HG03103 (cell line): ENCODE measurements around the gene CEP72.
"Not testable (repeated sequence)": the region's sequence is repeated elsewhere in the genome, so short reads cannot be mapped to it uniquely, and the experiment has no call there.

Experiments
- ATAC-seq: cut with Tn5 transposase; IDR thresholded peaks from one replicate; pipeline ENCODE4 v1.9.1; 2021; ENCODE audit warnings: low read depth; ENCODE audit not compliant: unreplicated experiment

CEP72 gene

DNA sequence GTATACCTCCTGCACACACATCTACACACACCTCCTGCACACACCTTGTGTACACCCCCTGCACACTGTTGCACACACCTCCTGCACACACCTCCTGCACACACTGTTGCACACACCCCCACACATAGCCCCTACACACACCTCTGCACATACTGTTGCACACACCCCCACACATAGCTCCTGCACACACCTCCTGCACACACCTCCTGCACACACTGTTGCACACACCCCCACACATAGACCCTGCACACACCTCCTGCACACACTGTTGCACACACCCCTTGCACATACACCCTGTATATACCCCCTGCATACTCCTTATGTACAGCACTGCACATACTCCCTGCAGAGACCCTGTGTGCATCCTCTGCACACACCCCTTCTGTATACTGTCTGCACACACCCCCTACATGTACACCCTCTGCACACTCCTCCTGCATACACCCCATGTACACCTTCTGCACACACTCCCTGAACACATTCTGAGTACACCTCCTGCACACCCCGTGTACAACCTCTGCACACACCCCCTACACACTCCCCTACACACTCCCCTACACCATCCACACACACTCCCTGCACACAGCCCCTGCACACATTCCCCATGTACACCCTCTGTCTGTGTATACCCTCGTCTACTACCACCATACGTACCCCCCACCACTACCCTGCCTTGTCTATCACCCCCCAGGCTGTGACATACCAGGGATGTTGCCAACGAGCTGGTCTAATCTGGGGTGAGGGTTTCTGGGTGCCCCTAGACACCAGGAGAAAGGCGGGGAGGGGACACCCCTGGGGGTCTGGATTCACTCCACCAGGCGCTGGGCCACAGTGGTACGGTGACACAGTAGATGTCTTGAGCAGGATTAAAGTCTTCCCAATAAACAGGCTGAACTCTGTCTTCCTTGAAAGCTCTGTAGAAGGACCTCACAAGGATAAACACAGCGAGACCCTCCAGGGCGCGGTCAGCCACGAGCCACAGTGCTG, 1.1 kb upstream of the CEP72 start:
- ATAC-seq = no peak

DNA sequence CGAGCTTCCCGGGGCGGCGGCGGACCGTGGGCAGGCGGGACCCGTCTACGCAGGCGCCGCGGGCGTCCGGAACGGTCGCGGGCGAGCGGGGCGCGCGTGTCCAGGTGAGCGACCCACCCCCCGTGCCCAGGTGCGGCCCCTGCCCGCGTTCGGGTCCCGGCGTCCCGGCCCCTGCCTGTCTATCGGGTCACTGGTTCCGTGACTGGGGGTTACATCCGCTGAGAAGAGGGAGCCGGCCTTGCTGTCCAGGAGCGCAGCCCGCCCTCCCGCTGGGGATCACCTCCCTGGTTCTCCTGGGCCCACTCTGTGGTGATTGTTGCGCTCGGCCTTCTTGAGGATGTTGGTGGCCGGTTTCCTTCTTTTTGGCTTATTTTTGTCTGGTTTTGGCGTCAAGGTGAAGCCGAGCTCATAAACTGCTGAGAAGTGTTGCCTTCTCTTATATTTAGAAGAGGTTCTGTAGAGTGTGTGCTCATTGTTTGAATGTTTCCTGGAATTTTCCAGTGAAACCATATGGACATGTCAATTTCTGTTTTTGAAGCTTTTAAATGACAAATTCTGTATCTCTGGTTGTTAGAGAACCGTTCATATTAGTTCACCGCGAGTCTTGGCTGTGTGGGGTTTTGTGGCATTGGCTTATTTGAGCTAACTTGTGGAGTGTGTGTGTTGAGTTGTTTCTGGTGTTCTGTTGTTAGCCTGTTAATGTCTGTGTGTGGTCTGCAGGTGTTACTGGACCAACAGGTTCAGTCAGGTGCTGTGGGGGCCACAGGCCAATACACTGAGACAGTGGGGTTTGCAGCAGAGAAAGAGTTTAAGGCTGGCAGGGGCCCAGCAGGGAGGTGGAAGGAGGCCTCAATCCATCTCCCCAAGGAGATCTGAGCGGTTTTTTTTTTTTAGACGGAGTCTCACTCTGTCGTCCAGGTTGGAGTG, 621 bp downstream of the CEP72 start:
- peak; percentile 30 for ATAC-seq

DNA sequence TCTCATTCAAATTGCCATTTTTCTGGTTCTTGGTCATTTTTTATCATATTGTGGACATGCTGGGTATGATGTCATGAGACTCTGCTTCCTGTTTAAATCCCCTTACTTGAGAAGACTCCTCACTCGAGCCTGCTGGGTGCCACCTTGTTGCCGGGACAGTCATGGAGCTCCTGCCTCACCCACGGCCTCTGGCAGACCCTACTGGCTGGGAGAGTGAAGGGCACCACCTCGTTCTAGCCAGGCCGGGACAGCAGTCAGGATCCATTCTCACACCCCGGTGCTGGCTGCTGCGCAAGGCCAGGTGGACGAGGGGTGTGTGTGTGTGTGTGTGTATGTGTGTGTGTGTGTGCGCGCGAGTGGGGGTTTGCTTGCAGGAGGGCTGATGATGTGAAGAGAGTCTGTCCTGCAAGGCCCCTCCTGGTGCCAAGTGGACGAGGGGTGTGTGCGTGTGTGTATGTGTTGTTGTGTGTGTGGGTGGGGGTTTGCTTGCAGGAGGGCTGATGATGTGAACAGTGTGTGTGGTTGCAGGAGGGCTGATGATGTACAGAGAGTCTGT, 4.4 kb downstream of the CEP72 start:
- no peak for ATAC-seq

DNA sequence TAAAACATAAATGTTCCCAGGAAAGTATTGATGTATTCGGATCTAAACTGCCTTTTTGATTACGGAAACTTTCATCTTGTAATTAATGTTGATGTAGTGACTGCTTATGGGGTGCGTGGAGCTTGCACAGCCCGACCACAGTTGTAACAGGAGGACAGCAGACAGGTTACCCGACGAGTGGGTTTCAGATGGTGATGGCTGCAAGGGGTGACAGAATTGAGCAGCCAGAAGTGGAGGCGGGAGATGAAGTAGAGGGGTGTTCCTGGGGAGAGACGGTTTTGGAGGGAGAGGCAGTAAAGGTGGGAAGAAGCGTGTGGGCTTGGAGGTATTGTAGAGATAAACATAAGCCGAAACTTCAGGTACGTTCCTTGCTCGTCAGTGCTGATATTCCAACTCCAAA, 5.8 kb downstream of the CEP72 start:
- no peak for ATAC-seq

DNA sequence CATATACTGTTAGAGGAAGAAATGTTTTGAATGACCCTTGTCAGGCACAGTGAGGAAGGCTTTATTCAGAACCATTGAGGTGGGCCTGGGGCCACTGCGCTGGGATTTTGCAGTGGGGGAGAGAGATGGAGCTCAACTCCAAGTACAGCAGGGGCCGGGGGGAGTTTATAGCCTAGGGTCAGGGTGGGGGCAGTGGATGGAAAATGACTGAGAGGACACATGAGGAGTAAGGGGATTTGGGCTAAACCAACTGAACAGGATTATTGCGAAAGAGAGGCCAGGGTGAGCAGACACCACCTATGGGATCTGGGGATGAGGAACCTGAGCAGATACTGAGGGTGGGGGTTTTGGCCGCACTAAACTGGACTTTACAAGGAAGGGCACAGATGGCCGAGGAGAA, 6.3 kb downstream of the CEP72 start:
- no peak for ATAC-seq

DNA sequence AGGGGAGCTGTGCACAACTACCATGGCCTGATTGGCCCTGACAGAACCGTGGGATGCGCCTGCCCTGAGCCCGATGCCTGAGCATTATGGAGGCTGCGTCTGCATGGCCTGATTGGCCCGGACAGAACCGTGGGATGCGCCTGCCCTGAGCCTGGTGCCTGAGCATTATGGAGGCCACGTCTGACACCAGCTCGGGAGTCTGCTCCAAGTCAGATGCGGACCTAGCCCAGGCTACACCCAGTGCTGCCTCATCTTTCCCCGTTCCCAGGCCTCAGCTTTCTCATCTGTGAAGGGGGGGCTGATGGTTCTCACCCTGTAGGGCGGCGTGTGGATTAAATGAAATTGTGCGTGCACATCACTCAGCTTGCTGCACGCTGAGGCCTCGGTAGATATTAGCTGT, 7.3 kb downstream of the CEP72 start:
- ATAC-seq = no peak

DNA sequence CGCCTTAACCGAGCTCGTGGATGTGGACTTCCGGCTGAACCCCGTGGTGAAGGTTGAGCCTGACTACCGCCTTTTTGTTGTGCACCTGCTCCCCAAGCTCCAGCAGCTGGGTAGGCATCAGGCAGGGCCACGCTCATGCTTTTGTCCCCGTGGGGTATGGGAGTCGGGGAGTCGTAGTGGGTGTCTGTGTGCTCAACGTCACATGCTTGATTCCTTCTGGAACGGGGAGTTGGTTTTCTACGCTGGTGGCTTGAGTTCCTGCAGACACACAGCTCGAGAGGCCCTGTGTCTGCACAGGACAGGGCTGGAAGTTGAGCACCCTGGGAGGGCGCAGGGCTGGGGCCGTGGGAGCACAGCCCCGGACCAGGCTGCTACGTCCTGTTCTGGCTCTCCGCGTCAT, 8.0 kb downstream of the CEP72 start:
- ATAC-seq = no peak

DNA sequence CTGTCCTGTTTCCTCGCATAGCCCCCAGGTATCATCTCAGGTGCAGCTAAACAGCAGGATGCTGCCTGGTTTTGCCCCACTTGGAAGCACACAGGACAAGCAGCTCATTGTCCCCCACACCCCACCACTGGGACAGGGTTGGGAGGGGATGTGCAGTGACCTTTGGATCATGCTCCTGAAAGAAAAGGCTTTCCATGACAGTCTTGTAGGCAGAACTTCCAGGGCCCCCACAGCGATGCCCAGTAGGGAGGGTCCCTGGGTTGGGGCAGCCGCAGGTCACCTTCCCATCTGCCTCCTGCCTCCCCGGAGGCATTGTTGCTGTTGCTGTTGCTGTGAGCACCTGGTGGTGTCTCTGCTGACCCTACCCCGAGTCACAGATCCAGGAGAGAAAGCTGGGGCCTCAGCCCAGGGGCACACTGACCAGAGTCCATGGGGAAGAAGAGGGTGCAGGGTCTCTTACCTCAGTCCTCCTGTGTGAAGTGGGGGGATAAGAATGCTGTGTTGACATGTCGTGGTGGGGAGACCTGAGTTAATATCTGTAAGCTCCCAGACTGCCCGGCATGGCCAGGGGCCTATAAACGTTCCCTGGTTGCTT, 8.5 kb downstream of the CEP72 start:
- no peak for ATAC-seq

DNA sequence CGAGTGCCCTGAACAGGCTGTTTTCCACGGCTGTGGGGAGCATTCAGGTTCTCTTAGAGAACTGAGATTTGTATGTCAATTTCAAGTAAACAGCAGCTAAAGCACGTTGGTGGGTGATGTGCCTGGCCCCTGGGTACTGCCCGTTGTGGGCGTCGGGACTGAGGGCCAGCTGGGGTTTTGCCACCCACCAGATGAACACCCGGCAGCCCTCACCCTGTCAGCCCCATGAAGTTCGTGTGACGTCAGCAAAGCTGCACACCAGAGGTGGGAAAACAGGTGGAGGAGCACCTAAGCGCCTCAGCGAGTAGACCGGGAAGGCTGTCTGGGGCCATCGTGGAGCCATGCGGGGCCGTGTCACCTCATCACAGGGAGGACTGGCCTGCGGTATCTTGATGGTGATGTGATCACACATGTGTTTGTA, 9.2 kb downstream of the CEP72 start:
- ATAC-seq = no peak

DNA sequence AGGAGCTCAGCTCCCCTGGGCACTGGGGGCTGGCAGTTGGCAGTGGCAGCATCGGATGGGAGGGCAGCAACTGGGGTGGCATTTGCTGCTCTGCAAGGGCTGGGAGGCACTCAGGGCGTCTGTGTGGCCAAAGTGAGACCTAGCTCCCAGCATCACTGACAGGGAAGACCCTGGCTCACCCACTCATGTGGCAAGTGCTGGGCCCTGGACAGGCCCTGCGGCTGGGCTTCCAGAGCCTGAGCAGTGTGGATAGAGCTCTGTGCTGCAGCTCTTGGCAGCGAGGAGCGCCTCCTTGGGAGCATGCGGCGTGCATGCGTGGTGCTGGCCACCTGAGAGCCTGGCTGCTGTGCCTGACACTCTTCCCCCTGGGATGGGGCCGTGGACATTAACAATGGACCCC, 10.2 kb downstream of the CEP72 start:
- ATAC-seq = no peak

DNA sequence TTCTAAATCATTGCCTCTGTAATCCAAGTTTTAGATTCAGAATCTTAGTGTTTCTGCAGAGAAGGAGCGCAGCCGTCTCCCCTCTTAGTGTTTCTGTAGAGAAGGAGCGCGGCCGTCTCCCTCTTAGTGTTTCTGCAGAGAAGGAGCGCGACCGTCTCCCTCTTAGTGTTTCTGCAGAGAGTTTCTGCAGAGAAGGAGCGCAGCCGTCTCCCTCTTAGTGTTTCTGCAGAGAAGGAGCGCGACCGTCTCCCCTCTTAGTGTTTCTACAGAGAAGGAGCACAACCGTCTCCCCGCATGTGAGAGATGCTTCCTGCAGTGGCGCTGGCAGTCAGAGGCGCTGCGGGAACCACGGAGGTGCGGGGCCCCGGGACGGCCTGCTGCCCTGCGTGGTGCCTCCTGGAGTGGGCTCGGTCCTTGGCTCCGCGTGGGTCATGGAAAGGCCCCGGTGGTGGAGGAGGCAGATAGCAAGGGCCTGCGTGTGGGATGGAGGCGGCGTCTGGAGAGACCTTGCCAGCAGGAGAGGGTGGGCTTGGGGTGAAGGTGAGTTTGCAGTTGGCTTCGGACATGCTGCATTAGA, 10.9 kb downstream of the CEP72 start:
- no peak for ATAC-seq

DNA sequence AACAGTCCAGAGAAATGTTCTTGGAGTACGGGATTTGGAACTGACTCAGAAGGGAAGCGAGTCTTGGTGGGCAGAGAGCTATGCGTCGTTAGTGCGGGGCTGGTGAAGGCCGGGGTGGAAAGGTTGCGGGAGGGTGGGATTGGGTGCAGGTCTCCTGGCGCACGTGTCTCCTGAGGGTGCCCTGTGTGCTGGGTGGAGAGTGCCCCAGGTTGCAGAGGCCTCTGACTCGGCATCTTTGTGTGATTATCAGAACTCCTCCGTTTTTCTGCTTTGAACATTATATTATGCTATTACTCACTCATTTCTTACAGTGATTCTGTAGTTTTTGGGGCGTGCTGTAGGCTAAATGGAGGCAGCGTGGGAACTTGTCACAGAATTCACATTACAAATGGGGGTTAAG, 11.4 kb downstream of the CEP72 start:
- no peak for ATAC-seq

DNA sequence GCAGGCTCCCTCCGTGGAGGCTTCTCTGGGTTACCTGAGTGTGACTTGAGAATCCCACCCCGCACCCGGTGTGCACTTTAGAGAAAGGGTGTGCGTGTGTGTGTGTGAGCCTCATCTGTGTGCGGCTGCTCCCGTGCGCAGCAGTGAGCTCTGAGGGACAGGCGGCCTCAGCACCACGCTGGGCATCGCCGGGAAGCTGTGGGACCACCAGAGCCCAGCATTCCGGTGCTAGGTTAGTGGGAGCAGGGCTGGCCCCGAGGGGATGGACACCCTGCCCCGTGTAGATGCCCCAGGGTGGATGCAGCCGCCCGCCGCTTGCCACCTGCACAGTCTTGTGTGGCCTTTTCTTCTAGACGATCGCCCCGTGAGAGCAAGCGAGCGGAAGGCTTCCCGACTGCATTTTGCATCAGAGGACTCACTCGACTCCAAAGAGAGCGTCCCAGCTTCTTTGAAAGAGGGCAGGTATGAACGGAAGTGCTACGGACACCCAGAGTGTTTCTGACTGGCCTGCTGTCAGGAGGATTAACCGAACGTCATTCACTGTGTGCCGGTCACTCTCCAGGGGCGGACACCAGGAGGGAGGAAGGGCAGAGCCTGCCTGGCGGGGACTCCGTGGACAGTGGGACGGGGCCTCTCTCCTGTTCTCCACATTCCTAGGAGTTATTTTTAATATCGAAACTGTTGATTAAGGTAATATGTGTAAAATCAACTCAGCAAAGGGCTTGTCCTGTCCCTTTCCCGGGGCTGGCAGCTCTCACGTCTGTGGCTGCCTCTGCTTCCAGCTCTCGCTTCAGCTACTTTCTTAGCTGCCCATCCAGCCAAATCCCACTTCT, 12.2 kb downstream of the CEP72 start:
- ATAC-seq = no peak

DNA sequence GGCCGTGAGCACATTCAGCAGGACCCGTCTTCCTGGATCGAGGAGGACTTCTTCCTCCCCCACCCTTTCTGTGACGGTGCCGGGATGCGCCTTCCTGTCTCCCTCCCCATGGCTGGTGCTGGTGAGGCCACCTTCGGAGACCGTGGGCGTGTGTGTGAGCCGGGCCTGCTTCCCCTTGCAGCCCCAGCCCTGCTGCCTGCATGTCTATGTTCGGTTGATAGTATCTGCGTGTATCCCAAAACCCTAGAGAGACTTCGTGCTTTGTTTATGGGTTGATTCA, 12.8 kb downstream of the CEP72 start:
- ATAC-seq = no peak

DNA sequence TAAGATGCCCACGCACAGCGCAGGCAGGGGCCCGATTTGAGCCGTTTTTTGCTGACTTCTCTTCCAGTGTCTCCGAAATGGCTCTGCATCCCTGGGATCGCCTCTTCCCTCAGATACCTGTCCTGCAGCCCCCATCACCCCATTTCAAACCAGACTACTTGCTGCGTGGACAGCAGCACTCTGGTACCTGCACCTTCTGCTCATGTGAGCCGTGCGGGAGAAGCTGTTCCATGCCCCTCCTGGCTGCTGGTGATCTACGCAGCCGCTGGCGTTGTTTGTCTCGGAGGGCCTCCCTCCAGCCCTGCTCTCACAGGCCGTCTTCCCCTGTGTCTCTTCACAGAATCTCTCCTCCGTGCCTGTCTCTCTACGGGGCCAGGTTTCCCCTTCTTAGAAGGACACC, 13.4 kb downstream of the CEP72 start:
- ATAC-seq = no peak

DNA sequence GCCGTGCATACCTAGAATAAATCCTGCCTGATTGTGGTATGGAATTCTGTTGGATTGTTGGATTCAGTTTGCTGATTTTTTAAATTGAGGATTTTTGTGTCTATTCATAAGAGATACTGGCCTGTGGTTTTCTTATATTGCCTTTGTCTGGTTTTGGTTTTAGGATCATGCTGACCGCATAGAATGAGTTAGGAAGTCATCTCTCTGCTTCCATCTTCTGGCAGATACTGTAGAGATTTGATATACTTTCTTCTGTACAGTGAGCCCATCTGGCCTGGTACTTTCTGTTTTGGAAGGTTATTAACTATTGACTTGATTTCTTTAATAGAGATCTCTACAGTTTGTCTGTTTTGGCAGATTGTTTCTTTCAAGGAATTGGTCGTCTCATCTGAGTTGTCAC, 14.7 kb downstream of the CEP72 start:
- ATAC-seq = no peak

DNA sequence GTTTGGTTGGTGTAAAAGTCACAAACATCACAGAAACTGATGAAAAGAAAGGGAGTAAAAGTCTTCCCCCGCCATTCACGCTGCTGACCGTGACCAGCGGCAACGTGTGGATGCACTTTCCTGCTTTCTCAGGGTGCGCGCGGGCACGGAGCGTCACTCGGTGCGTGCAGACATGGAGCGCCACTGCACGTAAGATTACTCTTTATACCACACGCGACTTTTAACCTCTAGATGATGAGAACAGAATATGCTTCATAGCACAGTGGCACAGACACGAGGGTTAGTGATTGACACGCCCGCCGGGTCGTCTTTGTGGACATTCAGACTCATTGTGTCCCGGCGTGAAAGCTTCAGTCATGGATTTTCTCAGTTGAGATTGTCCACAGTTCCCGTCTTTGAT, 15.7 kb downstream of the CEP72 start:
- ATAC-seq = no peak

DNA sequence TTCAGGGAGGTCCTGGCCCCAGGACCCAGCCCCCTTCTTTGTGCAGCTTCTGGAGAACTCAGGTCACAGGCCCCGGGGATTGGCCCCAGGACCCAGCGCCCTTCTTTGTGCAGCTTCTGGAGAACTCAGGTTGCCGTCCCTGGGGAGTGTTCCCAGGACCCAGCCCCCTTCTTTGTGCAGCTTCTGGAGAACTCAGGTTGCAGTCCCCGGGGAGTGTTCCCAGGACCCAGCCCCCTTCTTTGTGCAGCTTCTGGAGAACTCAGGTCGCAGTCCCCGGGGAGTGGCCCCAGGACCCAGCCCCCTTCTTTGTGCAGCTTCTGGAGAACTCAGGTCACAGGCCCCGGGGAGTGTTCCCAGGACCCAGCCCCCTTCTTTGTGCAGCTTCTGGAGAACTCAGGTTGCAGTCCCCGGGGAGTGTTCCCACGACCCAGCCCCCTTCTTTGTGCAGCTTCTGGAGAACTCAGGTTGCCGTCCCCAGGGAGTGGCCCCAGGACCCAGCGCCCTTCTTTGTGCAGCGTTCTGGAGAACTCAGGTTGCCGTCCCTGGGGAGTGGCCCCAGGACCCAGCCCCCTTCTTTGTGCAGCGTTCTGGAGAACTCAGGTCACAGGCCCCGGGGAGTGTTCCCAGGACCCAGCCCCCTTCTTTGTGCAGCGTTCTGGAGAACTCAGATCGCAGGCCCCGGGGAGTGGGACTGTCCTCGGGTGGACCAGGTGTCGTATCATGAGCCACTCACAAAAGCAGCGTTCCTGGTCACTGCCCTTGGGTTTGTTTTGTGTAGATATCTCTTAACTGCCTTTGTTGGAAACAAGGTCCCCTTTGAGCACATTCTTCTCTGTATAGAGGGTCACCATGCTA, 16.4 kb downstream of the CEP72 start:
- ATAC-seq = not testable (repeated sequence)

DNA sequence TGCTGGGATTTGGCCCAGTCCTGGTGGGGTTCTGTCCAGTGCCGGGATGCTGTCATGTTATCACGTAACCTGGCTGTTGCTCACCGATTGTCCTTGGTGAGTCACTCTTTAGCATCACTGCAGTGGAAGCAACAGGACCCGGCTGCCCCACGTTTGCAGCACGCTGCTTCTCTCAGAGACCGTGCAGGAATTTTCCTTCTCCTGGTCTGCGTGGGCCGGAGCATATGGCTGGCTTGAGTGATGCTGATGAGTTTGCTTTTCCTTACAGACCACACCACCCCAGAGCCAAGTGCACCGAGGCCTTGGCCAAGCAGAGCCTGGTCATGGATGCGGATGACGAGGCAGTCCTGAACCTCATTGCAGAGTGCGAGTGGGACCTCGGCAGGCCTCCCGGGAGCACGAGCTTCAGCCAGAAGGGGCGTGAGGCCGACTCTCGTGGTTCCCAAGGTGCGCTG, 21.4 kb downstream of the CEP72 start:
- ATAC-seq = no peak
